ENCODE measurements around the gene PAX5.

PAX5 gene

GRCh38 chr9:36987409-36987808, 46.7 kb downstream of the PAX5 start:
- DNase-seq (ENCODE audit: low read depth), result no peak

GRCh38 chr9:36986468-36987408, 47.3 kb downstream of the PAX5 start:
- no peak for DNase-seq (ENCODE audit: low read depth)

- DNase-seq (ENCODE audit: low read depth), result no peak
Observed at GRCh38 chr9:36985769-36986467, 48.1 kb downstream of the PAX5 start.

- DNase-seq (ENCODE audit: low read depth), result no peak
Observed at GRCh38 chr9:36985061-36985768, 48.9 kb downstream of the PAX5 start.

- DNase-seq (ENCODE audit: low read depth), result no peak
Observed at GRCh38 chr9:36980148-36980974, 53.7 kb downstream of the PAX5 start.

GRCh38 chr9:36976371-36977030, 57.6 kb downstream of the PAX5 start:
- no peak for DNase-seq (ENCODE audit: low read depth)

- DNase-seq (ENCODE audit: low read depth), result no peak
Observed at GRCh38 chr9:36974731-36975130, 59.3 kb downstream of the PAX5 start.

- DNase-seq (ENCODE audit: low read depth), result no peak
Observed at GRCh38 chr9:36971935-36972488, 62.1 kb downstream of the PAX5 start.

GRCh38 chr9:36970007-36970888, 63.8 kb downstream of the PAX5 start:
- no peak for DNase-seq (ENCODE audit: low read depth)

- DNase-seq (ENCODE audit: low read depth), result no peak
Observed at GRCh38 chr9:36969216-36969771, 64.8 kb downstream of the PAX5 start.

- no peak for DNase-seq (ENCODE audit: low read depth)
Observed at GRCh38 chr9:36968574-36969215, 65.4 kb downstream of the PAX5 start.

- DNase-seq (ENCODE audit: low read depth), result no peak
Observed at GRCh38 chr9:36967997-36968396, 66.1 kb downstream of the PAX5 start.

GRCh38 chr9:36966371-36967097, 67.5 kb downstream of the PAX5 start:
- no peak for DNase-seq (ENCODE audit: low read depth)

- no peak for DNase-seq (ENCODE audit: low read depth)
Observed at GRCh38 chr9:36964791-36965190, 69.3 kb downstream of the PAX5 start.

GRCh38 chr9:36963346-36963745, 70.7 kb downstream of the PAX5 start:
- no peak for DNase-seq (ENCODE audit: low read depth)

- DNase-seq (ENCODE audit: low read depth), result no peak
Observed at GRCh38 chr9:36962691-36963090, 71.4 kb downstream of the PAX5 start.

- DNase-seq (ENCODE audit: low read depth), result no peak
Observed at GRCh38 chr9:36961561-36962325, 72.3 kb downstream of the PAX5 start.

- DNase-seq (ENCODE audit: low read depth), result no peak
Observed at GRCh38 chr9:36961051-36961450, 73.0 kb downstream of the PAX5 start.
